Activated gamma-delta T cell treated with Interleukin-2 at 50 U/mL for 16 hours (primary cell): ENCODE results near the gene BTG4.

Experiments
- DNase-seq: peaks from one replicate; pipeline ENCODE4 v3.0.0-alpha.2; 2020

BTG4 gene

DNA sequence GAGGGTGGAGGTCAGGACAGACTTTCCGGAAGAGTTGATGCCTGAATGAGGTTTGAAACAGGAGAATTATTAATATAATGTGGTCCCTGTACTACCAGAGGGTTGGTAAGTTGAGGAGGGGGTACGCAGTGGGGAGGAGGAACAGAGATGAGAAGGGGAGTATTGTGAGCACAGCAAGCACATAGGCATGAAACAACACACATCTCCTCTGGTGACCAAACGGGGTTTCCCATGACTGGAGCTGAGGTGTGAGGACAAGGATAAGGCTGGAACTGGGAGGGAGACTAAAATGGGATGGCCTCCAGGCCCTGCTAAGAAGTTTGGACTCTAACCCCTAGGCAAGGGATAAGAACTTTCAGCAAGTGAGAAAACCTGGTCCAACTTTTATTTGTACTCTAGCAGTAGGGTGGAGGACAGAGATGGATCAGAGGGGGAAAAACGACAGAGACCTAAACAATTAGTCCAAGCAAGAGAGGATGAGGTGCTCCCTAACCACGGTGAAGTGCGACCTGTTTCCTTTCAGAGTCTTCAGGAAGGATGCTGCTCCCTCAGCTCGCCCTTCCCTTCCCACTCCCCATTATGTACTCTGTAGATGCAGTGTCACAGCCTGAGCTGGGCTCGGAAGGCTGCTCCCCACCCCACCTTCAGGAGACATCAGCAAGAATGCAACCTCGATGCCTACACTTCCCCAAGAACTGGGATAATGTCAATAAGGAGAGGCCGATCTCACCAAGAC, 59.2 kb downstream of the BTG4 start:
- DNase-seq, result no peak

DNA sequence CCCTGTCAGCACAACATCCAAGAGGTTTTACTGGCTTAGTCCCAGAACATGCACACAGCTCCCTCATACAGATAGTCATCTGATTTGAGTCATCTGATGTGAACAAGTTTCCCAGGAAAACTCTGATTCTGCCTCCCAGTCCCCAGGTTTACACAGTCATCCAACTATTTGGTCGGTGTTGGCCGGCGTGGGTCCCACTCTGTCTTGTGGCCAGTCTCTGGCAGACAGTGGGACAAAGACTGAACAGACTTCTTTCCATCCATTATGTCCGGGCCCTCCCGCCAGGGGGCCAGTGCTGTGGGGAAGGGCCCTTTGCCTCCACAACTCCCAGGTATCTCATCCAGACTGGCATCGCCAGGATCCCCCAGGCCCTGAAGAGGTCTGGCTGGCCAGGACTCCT, 60.0 kb downstream of the BTG4 start:
- no peak for DNase-seq

DNA sequence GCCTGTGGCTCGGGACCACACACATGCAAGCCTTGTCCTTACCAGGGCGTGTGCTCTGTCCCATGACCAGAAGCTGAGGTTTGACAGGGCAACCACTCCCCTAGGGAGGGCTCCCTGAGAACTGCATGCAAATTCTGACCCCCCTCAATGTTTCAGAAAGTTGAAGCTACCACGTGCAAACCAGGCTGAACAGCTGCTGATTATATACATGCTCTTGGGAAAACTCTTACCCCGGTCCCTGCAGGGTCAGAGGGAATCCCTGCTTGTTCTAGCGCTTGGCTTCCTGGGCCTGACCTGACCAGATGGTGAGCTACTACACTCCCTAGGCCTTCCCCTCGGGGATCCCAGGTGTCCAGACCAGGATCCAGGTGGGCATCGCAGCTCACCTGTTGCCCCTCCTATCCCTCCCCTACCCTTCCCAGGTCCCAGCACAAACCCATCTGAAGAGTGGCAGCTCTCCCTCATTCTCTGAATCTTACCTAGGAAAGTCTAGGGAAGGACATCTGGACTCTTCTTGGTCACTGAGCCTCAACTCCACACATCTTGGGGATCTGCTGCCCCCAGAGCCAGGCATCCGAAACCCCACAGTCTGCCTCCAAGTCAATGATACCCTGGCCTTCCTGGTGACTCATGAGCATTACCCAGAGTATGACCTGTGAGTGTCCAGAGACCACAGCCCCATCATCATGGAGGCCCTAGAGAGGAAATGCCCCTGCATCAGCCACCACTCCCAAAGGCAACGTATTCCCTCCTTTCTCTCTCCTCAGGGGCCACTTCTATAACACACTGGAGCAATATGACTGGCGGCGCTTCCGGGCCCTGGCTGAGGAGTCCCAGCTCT, 61.5 kb downstream of the BTG4 start:
- no peak for DNase-seq

DNA sequence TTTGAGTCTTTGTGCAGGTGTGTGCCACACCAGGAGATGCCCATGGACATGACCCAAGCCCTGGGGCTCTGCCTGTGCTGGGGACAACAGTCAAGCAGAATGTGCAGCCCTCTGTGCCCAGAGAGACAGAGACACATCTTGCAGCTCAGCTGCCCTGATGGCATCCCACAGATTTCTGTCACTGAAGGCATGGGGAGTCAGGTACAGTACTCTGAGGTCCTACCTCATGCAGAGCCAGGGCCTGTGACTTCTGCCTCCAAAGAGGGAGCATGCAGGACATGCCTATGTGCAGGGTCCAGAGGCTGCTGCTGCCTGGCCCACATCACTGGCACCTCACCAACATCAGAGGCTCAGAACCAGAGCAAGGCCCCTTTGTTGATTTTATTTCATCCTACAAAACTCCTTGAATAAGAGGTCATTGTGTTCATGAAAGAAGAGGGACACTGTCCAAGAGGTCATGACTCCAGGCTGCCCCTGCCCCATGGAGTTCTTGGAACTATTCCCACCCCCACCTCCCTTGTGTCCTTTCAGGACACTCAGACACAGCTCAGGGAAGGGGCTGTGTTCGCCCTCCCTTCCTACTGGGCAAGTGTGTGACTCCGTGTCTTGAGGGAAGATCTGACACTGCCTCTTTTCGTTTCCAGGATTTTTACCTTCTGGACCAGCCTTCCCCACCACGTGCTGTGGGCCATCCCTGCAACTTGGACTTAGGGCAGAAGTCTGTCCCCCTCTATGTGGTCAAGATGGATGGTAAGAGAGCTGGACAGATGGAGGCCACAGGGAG, 62.3 kb downstream of the BTG4 start:
- no peak for DNase-seq

DNA sequence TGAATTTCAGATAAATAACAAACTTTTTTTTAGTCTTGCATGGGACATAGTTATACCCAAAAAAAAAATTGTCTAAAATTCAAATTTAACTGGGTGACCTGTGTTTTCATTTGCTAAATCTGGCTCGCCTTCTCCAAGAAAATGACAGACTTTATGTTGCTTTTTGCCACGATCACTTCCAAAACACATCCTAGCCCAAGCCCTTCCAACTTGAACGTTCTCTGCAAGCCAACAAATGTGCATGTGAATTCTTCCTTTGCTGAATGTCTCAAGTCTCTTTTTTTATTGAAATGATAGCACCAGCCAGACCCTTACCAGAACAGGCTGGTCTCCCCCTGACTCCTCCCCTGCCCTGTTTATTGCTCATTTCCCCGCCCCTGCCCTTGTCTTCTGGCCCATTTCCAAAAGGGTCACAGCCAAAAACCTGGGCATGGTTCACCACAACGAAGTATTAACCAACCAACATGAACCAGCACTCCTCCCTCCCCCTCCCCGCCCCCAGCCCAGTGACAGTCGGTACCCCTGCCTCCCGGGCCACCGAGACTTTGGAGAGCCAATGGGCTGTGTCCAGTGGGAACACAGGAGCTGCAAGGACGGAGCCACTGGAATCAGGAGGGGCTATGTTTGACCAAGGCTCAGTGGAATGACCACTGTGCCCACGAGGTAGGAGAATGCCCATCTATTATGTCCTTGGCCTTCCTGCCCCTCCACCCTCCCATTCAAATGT, 63.2 kb downstream of the BTG4 start:
- no peak for DNase-seq

DNA sequence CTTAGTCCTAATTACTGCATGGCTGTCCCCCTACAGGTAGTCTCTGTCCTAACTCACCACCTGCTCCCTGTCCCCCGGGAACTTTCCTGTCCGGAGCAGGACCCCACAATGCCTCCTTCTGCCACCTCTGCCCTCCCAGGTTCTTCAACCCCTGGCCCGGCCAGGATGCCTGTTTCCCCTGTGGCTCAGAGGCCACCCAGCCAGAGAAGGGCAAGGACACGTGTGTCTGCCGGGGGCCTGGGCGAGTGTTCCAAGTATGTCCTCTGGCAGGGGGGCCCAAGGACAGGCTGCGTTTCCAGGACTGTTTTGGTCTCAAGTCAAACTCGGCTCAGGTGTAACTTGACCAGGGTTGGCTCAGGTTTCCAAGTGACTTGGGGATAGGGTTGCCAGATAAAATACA, 63.8 kb downstream of the BTG4 start:
- no peak for DNase-seq

DNA sequence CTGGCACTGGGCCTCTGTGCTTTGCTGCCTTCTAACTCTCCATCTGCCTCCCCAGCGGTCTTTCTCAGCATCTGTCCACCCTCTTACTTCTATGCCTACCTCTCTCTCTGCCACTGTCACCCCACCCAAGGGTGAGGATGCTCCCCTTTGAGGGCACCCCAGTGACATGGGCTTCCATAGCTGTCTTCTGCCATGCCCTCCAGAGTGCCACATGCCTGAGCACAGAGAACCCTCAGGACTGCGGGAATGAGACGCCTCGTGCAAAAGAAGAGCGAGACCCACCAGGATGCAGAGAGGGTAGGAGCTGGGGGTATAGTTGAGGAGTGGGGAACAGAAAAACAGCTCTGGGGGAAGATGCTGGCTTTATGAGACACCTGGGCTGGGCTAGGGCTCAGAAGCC, 64.3 kb downstream of the BTG4 start:
- no peak for DNase-seq

DNA sequence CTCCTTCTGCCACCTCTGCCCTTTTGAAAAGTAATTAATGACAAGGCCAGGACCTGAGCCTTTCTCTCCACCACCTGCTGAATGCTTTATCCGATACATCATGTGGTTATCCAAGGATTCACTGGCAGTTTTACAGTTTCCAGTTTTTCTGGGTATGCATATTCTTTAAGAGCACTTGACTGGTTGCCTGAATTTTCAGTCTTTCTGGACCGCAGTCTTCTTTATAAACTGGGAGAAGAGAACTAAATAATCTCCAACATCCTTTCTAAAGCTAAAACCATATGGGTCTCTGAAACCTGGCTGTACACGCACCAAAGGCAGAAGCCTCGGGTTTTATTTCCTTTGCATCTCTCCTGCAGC, 65.1 kb downstream of the BTG4 start:
- no peak for DNase-seq

DNA sequence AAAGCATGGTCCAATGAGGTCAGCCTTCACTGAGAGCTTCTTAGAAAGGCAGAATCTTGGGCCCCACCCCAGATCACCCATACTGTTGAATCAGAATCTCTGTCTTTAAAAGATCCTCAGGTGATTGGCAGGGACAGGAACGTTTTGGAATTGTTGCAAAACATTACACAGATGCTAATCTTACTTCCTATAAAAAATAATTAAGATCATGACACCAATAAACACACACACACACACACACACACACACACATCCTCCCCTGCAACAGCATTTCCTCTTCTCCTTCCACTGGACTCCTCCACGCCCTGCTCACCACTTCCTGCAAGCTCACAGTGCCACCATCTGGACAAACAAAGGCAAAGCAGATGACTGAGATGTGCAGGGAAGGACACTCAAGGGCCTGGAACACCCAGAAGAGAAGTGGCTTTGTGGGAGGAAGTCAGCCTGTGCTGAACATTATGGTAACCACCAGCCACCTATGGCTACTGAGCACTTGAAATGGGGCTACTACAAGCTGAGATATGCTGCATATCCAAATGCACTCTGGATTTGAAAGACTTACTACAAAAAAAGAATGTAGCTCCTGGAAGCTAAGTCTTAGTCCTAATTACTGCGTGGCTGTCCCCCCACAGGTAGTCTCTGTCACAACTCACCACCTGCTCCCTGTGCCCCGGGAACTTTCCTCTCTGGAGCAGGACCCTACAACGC, 65.6 kb downstream of the BTG4 start:
- peak; percentile 75 for DNase-seq

DNA sequence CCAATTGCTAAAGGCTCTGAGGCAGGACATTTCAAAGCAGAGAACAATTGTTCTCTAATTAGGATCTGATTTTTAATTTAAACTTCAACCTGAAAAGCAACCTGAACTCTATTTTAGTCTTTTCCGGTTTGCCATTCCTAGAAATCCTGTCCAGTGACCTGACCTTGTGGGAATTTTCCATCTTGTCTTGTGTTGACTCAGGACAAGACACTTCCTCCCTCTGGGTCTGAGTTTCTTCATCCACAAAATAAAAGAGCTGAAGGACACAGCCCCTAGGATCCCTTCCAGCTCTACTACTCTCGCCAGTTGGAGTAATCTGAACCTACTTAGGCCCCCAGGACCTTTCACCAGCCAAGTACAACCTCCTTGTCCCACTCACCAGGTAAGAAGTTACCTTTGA, 66.6 kb downstream of the BTG4 start:
- DNase-seq, result no peak
